ENCODE measurements around the gene SMARCB1. TPM values are rescaled to one million over a fixed set of nuclear protein-coding genes. Genes with fewer than 3 reads are reported as not detected.

SMARCB1 gene
- total RNA-seq, 1 experiment from 2014 or later: 80.2 TPM

GRCh38 chr22:23781511-23782183, 5.1 kb upstream of the SMARCB1 start:
- peak overlapping the region; percentile 58; the same call in 1 of the 2 replicates for H2AFZ ChIP-seq
- H3K9me2 ChIP-seq (ENCODE audit: insufficient read depth): no peaks in the 10 kb centered on the region
- H3K4me1 ChIP-seq (replicated peaks; ENCODE audit: insufficient read depth): peaks cover 20% of the 10 kb centered on the region
- H3K4me3 ChIP-seq: no peak overlapping the region
- BruUV-seq (replicated peaks): no TSS peak
- TF ChIP-seq CTCF (conservative IDR thresholded peaks at IDR 0.05) (no peak), EZH2 (IDR thresholded peaks at IDR 0.05; ENCODE audit: low read depth) (no peak)
- H3F3A ChIP-seq (ENCODE audit: insufficient read depth, low read depth): peaks cover 7% of the 10 kb centered on the region; the same call in 1 of the 2 replicates
- no peaks in the 10 kb centered on the region for H3K27me3 ChIP-seq (ENCODE audit: insufficient read depth, low read depth)
- ChIA-PET POLR2A (ENCODE audit: unreplicated experiment) (no interaction called here), CTCF (interaction anchor here (1.1 kb wide), 1 partner anchor 11 kb away, joined by 6 read pairs; no protein-coding TSS in a partner anchor)
- no peaks in the 10 kb centered on the region for H3K36me3 ChIP-seq (ENCODE audit: low read depth)
- no peak overlapping the region for H3K27ac ChIP-seq
- intact Hi-C loops (cut with micrococcal nuclease; ENCODE audit: unreplicated experiment): no loop called here
- no peaks in the 10 kb centered on the region for H4K20me1 ChIP-seq (ENCODE audit: insufficient read depth)
- H3K79me2 ChIP-seq (ENCODE audit: low read depth): no peaks in the 10 kb centered on the region
- peak; percentile 55 to 72 for DNase-seq
- H3K9me3 ChIP-seq (ENCODE audit: insufficient read depth, low read depth): no peaks in the 10 kb centered on the region
- peak overlapping the region; percentile 58 for H3K4me2 ChIP-seq

GRCh38 chr22:23782252-23782651, 4.5 kb upstream of the SMARCB1 start:
- Histone ChIP-seq H3K79me2 (ENCODE audit: low read depth) (no peaks in the 10 kb centered on the region), H3K9me3 (ENCODE audit: insufficient read depth, low read depth) (no peaks in the 10 kb centered on the region), H3K9me2 (ENCODE audit: insufficient read depth) (no peaks in the 10 kb centered on the region), H3K27me3 (ENCODE audit: insufficient read depth, low read depth) (no peaks in the 10 kb centered on the region), H3K36me3 (ENCODE audit: low read depth) (no peaks in the 10 kb centered on the region), H4K20me1 (ENCODE audit: insufficient read depth) (no peaks in the 10 kb centered on the region), H3K4me1 (replicated peaks; ENCODE audit: insufficient read depth) (peaks cover 20% of the 10 kb centered on the region), H3F3A (ENCODE audit: insufficient read depth, low read depth) (peaks cover 7% of the 10 kb centered on the region; the same call in 1 of the 2 replicates), H2AFZ (no peak overlapping the region), H3K4me2 (peak overlapping the region; percentile 58; the same call in 1 of the 2 replicates), H3K4me3 (no peak overlapping the region), H3K27ac (no peak overlapping the region)
- no TSS peak for BruUV-seq (replicated peaks)
- intact Hi-C loops (cut with micrococcal nuclease; ENCODE audit: unreplicated experiment): no loop called here
- POLR2A ChIA-PET (ENCODE audit: unreplicated experiment): no interaction called here
- CTCF ChIA-PET: interaction anchor here (0.6 to 1.1 kb wide), 2 partner anchors 11 to 28 kb away, joined by 3 to 6 read pairs; partner anchors contain the start of gene VPREB3
- DNase-seq: no peak
- TF ChIP-seq CTCF (conservative IDR thresholded peaks at IDR 0.05) (no peak), EZH2 (IDR thresholded peaks at IDR 0.05; ENCODE audit: low read depth) (no peak)

- Histone ChIP-seq H3K36me3 (ENCODE audit: low read depth) (no peaks in the 10 kb centered on the region), H3K27me3 (ENCODE audit: insufficient read depth, low read depth) (no peaks in the 10 kb centered on the region), H3F3A (ENCODE audit: insufficient read depth, low read depth) (peaks cover 7% of the 10 kb centered on the region; the same call in 1 of the 2 replicates), H3K4me1 (replicated peaks; ENCODE audit: insufficient read depth) (peaks cover 21% of the 10 kb centered on the region), H2AFZ (no peak overlapping the region), H3K9me2 (ENCODE audit: insufficient read depth) (no peaks in the 10 kb centered on the region), H4K20me1 (ENCODE audit: insufficient read depth) (peaks cover 4% of the 10 kb centered on the region), H3K79me2 (ENCODE audit: low read depth) (peaks cover 4% of the 10 kb centered on the region), H3K4me2 (no peak overlapping the region), H3K9me3 (ENCODE audit: insufficient read depth, low read depth) (no peaks in the 10 kb centered on the region), H3K4me3 (no peak overlapping the region), H3K27ac (no peak overlapping the region)
- no TSS peak for BruUV-seq (replicated peaks)
- POLR2A ChIA-PET (ENCODE audit: unreplicated experiment): no interaction called here
- CTCF ChIA-PET: interaction anchor here (0.6 kb wide), 1 partner anchor 28 kb away, joined by 3 read pairs; the partner anchor contains the start of gene VPREB3
- no peak for DNase-seq
- TF ChIP-seq EZH2 (IDR thresholded peaks at IDR 0.05; ENCODE audit: low read depth) (no peak), CTCF (conservative IDR thresholded peaks at IDR 0.05) (no peak)
- intact Hi-C loops (cut with micrococcal nuclease; ENCODE audit: unreplicated experiment): no loop called here
Observed at GRCh38 chr22:23782703-23783102, 4.1 kb upstream of the SMARCB1 start.
